HFFc6 (cell line): ENCODE results near the gene ATP5PO. TPM values are rescaled to one million over a fixed set of nuclear protein-coding genes. Genes with fewer than 3 reads are reported as not detected.
"Not testable (repeated sequence)": the region's sequence is repeated elsewhere in the genome, so short reads cannot be mapped to it uniquely, and the experiment has no call there.

Experiments
- DNase-seq: peaks from one replicate; pipeline ENCODE4 v3.0.0-alpha.2; 2018
- H3K27ac Mint-ChIP-seq: 2 replicates; pipeline ENCODE4 v1.8.0; 2020; ENCODE audit warnings: mild to moderate bottlenecking, mixed read lengths
- H3K27me3 Mint-ChIP-seq: 2 replicates; pipeline ENCODE4 v1.8.0; 2021; ENCODE audit warnings: mild to moderate bottlenecking, moderate library complexity, mixed read lengths; ENCODE audit not compliant: insufficient read depth
- H3K36me3 Mint-ChIP-seq: 2 replicates; pipeline ENCODE4 v1.8.0; 2021; ENCODE audit warnings: low read depth, mixed read lengths
- H3K4me1 Mint-ChIP-seq: 2 replicates; pipeline ENCODE4 v1.8.0; 2020; ENCODE audit warnings: low read depth, mixed read lengths
- H3K4me3 Mint-ChIP-seq: 2 replicates; pipeline ENCODE4 v1.8.0; 2020; ENCODE audit warnings: mild to moderate bottlenecking, moderate library complexity, mixed read lengths
- H3K9me3 Mint-ChIP-seq: 2 replicates; pipeline ENCODE4 v1.8.0; 2020; ENCODE audit warnings: mild to moderate bottlenecking, mixed read lengths
- total RNA-seq, 6 experiments: library from RNA; stranded (reverse); fragmentation: NEBNext Ultra II Directional; extraction: Animal tissue kit (Norgen Biotek cat#: 25700); gene quantifications; 2 replicates in 1 of 6; 3 replicates in 5 of 6; pipeline ENCODE4 v1.2.3, GENCODE V29; 2021
- TF ChIP-seq, protein P1 (sequence below): fragments of 200-600 bp; sonication (generic); IDR thresholded peaks from 2 replicates; pipeline ENCODE4 v1.5.0; 2021; ENCODE audit warnings: antibody characterized with exemption, mild to moderate bottlenecking

Gene ATP5PO
- total RNA-seq, 6 experiments from 2014 or later, result 175 to 206 (median 192) TPM

GRCh38 chr21:33866826-33867225, 48.8 kb downstream of the ATP5PO start:
- Mint-ChIP-seq H3K27ac (peak overlapping the region; percentile 36; the same call in 1 of the 2 replicates), H3K9me3 (no peaks in the 10 kb centered on the region), H3K36me3 (no peaks in the 10 kb centered on the region), H3K4me3 (no peak overlapping the region), H3K27me3 (peaks cover 17% of the 10 kb centered on the region), H3K4me1 (peaks cover 38% of the 10 kb centered on the region)
- TF ChIP-seq, protein P1, sequence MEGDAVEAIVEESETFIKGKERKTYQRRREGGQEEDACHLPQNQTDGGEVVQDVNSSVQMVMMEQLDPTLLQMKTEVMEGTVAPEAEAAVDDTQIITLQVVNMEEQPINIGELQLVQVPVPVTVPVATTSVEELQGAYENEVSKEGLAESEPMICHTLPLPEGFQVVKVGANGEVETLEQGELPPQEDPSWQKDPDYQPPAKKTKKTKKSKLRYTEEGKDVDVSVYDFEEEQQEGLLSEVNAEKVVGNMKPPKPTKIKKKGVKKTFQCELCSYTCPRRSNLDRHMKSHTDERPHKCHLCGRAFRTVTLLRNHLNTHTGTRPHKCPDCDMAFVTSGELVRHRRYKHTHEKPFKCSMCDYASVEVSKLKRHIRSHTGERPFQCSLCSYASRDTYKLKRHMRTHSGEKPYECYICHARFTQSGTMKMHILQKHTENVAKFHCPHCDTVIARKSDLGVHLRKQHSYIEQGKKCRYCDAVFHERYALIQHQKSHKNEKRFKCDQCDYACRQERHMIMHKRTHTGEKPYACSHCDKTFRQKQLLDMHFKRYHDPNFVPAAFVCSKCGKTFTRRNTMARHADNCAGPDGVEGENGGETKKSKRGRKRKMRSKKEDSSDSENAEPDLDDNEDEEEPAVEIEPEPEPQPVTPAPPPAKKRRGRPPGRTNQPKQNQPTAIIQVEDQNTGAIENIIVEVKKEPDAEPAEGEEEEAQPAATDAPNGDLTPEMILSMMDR, result no peak
- peak; percentile 63 for DNase-seq

DNA sequence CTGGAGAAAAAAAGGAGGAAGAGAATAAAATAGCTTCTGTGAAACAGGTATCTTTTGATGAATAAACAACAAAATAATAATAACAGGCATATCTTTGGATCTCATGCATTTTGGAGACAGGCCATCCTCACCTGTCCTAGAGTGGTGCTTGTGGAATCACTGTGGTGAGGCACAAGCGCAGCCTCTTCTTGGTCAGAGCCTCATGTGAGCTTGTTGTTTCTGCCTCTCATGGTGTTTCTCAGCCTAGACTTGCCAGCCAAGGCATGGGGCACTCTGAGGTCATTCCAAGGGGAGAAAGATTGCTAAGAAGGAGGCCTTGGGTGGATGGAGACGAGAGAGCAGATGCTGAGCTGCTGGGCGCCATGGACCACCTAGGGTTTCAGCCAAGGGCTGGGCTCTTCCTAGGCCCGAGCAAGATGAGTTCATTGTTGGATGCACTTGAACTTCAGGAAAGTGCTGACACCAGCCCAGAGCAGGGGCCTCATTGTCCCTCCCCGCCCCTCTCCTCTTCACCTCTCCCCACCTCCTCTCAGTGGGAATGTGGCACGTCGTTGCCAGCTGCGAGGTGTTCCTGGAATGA, 49.5 kb downstream of the ATP5PO start:
- Mint-ChIP-seq H3K4me1 (peaks cover 31% of the 10 kb centered on the region), H3K9me3 (no peaks in the 10 kb centered on the region), H3K4me3 (no peak overlapping the region), H3K27me3 (peaks cover 17% of the 10 kb centered on the region), H3K36me3 (no peaks in the 10 kb centered on the region), H3K27ac (no peak overlapping the region)
- TF ChIP-seq, protein P1, result no peak
- DNase-seq, result no peak

- Mint-ChIP-seq H3K27me3 (peaks cover 17% of the 10 kb centered on the region), H3K27ac (no peak overlapping the region), H3K36me3 (no peaks in the 10 kb centered on the region), H3K4me1 (peaks cover 22% of the 10 kb centered on the region), H3K4me3 (no peak overlapping the region), H3K9me3 (no peaks in the 10 kb centered on the region)
- TF ChIP-seq, protein P1, result no peak
- no peak for DNase-seq
Observed at GRCh38 chr21:33865176-33865575, 50.4 kb downstream of the ATP5PO start.

GRCh38 chr21:33864150-33864549, 51.5 kb downstream of the ATP5PO start:
- H3K27me3 Mint-ChIP-seq, result peaks cover 14% of the 10 kb centered on the region
- H3K36me3 Mint-ChIP-seq, result no peaks in the 10 kb centered on the region
- H3K4me1 Mint-ChIP-seq, result peaks cover 20% of the 10 kb centered on the region
- TF ChIP-seq, protein P1, result no peak
- H3K9me3 Mint-ChIP-seq, result no peaks in the 10 kb centered on the region
- no peak for DNase-seq
- no peak overlapping the region for H3K4me3 Mint-ChIP-seq
- H3K27ac Mint-ChIP-seq, result no peak overlapping the region

DNA sequence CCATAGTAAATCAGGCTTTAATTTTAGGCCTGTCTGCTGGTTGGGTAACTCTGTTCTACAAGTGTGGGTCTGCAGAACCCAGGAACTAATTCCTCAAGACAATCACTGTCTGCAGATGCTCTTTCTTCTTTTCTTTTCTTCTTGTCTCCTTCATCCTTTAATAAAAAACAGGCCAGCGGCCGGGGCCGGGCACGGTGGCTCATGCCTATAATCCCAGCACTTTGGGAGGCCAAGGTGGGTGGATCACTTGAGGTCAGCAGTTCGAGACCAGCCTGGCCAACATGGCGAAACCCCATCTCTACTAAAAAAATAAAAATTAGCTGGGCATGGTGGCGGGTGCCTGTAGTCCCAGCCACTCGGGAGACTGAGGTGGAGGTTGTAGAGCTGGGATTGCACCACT, 52.4 kb downstream of the ATP5PO start:
- Mint-ChIP-seq H3K4me1 (peaks cover 20% of the 10 kb centered on the region), H3K27me3 (peaks cover 19% of the 10 kb centered on the region)
- not testable (repeated sequence) for H3K4me3 Mint-ChIP-seq, H3K9me3 Mint-ChIP-seq, H3K36me3 Mint-ChIP-seq, DNase-seq, H3K27ac Mint-ChIP-seq

GRCh38 chr21:33861125-33861524, 54.5 kb downstream of the ATP5PO start:
- Mint-ChIP-seq H3K4me1 (peaks cover 1% of the 10 kb centered on the region), H3K9me3 (no peaks in the 10 kb centered on the region), H3K36me3 (no peaks in the 10 kb centered on the region), H3K27me3 (peaks cover 19% of the 10 kb centered on the region), H3K4me3 (no peak overlapping the region), H3K27ac (no peak overlapping the region)
- TF ChIP-seq, protein P1, result no peak
- no peak for DNase-seq
